ENCODE data around the gene MEGF11. TPM values are rescaled to one million over a fixed set of nuclear protein-coding genes. Genes with fewer than 3 reads are reported as not detected.

The MEGF11 gene
- total RNA-seq, 1 donor from 2014 or later = 0.77 TPM

DNA sequence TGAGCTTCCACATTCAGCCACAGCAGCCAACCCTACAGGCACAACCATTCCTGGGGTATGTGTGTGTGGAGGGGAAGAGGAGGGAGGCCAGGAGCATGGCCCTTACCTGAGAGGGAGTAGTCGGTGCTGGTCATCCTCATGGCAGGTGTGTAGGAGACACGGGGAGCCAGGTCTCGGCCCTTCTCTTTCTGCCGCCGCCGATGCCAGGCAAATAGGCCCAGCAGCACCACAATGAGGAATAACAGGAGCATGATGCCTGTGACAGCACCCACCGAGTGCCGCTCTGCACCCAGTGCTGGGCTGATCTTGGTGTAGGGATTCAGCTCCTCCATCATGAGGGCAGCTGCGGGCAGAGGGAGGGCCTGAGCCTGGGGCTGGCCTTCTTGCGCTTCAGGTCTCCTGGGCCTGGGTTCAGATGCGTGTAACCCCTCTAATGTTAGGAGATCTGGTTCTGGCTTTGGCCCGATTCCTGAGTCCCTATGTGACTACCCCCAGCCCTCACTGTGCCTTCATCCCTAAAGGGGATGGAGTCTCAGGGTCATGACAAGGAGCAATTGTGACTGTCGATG is 339.8 kb downstream of the MEGF11 start:
- H3K36me3 Mint-ChIP-seq (ENCODE audit: low read depth, unreplicated experiment) = peaks cover 14% of the 10 kb centered on the region

DNA sequence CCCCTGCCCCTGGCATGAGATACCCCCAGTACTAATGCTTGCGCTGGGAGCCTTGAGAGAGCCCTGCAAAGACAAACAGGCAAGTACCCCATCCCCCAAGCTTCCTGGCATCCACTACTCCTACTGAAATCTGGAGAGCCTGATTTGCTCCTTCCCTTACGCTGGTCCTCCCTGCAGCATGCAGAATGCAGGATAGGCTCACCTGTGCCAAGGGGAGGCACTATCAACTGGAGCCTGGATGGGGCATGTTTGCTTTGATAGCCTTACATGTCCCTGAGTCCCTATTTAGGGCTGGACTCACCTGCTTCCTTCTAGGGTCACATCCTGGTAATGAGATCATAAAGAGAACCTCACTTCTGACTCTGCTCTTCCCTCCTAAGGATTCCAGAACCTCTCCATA is 341.3 kb downstream of the MEGF11 start:
- Mint-ChIP-seq H3K4me3 (ENCODE audit: unreplicated experiment) (no peak overlapping the region), H3K9me3 (ENCODE audit: unreplicated experiment) (no peaks in the 10 kb centered on the region), H3K27ac (ENCODE audit: unreplicated experiment) (no peak overlapping the region), H3K36me3 (ENCODE audit: low read depth, unreplicated experiment) (peaks cover 15% of the 10 kb centered on the region), H3K27me3 (ENCODE audit: unreplicated experiment) (peaks cover 13% of the 10 kb centered on the region), H3K4me1 (ENCODE audit: unreplicated experiment) (no peaks in the 10 kb centered on the region)
- no peak for DNase-seq (ENCODE audit: low spot score)
- TF ChIP-seq CTCF (IDR thresholded peaks at IDR 0.05; ENCODE audit: unreplicated experiment) = no peak

More for the DNA sequence above, 339.8 kb downstream of the MEGF11 start:
- H3K9me3 Mint-ChIP-seq (ENCODE audit: unreplicated experiment) = no peaks in the 10 kb centered on the region
- H3K27me3 Mint-ChIP-seq (ENCODE audit: unreplicated experiment) = peaks cover 17% of the 10 kb centered on the region
- H3K4me1 Mint-ChIP-seq (ENCODE audit: unreplicated experiment) = no peaks in the 10 kb centered on the region
- no peak overlapping the region for H3K4me3 Mint-ChIP-seq (ENCODE audit: unreplicated experiment)
- no peak for DNase-seq (ENCODE audit: low spot score)
- no peak overlapping the region for H3K27ac Mint-ChIP-seq (ENCODE audit: unreplicated experiment)
- no peak for TF ChIP-seq CTCF (IDR thresholded peaks at IDR 0.05; ENCODE audit: unreplicated experiment)

GRCh38 chr15:65910341-65910740 is 343.2 kb downstream of the MEGF11 start:
- Mint-ChIP-seq H3K4me3 (ENCODE audit: unreplicated experiment) (no peak overlapping the region), H3K36me3 (ENCODE audit: low read depth, unreplicated experiment) (peaks cover 25% of the 10 kb centered on the region), H3K27ac (ENCODE audit: unreplicated experiment) (no peak overlapping the region), H3K9me3 (ENCODE audit: unreplicated experiment) (no peaks in the 10 kb centered on the region), H3K27me3 (ENCODE audit: unreplicated experiment) (peaks cover 13% of the 10 kb centered on the region), H3K4me1 (ENCODE audit: unreplicated experiment) (no peaks in the 10 kb centered on the region)
- DNase-seq (ENCODE audit: low spot score) = no peak
- no peak for TF ChIP-seq CTCF (IDR thresholded peaks at IDR 0.05; ENCODE audit: unreplicated experiment)

GRCh38 chr15:65909831-65910230 is 343.7 kb downstream of the MEGF11 start:
- no peak overlapping the region for H3K4me3 Mint-ChIP-seq (ENCODE audit: unreplicated experiment)
- no peaks in the 10 kb centered on the region for H3K4me1 Mint-ChIP-seq (ENCODE audit: unreplicated experiment)
- H3K27ac Mint-ChIP-seq (ENCODE audit: unreplicated experiment) = no peak overlapping the region
- H3K9me3 Mint-ChIP-seq (ENCODE audit: unreplicated experiment) = no peaks in the 10 kb centered on the region
- DNase-seq (ENCODE audit: low spot score) = no peak
- no peak for TF ChIP-seq CTCF (IDR thresholded peaks at IDR 0.05; ENCODE audit: unreplicated experiment)
- peaks cover 25% of the 10 kb centered on the region for H3K36me3 Mint-ChIP-seq (ENCODE audit: low read depth, unreplicated experiment)
- peaks cover 13% of the 10 kb centered on the region for H3K27me3 Mint-ChIP-seq (ENCODE audit: unreplicated experiment)

GRCh38 chr15:65908876-65909275 is 344.7 kb downstream of the MEGF11 start:
- no peaks in the 10 kb centered on the region for H3K9me3 Mint-ChIP-seq (ENCODE audit: unreplicated experiment)
- H3K27ac Mint-ChIP-seq (ENCODE audit: unreplicated experiment) = no peak overlapping the region
- no peaks in the 10 kb centered on the region for H3K4me1 Mint-ChIP-seq (ENCODE audit: unreplicated experiment)
- no peak for DNase-seq (ENCODE audit: low spot score)
- no peak for TF ChIP-seq CTCF (IDR thresholded peaks at IDR 0.05; ENCODE audit: unreplicated experiment)
- peaks cover 13% of the 10 kb centered on the region for H3K27me3 Mint-ChIP-seq (ENCODE audit: unreplicated experiment)
- H3K4me3 Mint-ChIP-seq (ENCODE audit: unreplicated experiment) = no peak overlapping the region
- H3K36me3 Mint-ChIP-seq (ENCODE audit: low read depth, unreplicated experiment) = peaks cover 32% of the 10 kb centered on the region
